Kidney (tissue), 14 donors: ENCODE data around the gene CD226. TPM values are rescaled to one million over a fixed set of nuclear protein-coding genes. Genes with fewer than 3 reads are reported as not detected.

Source experiments
- DNase-seq, 5 donors: peaks; one replicate each; pipeline ENCODE4 v3.0.0-alpha.2; 2013 to 2020
- FAIRE-seq: peaks from 2 replicates; lab custom pipeline; 2012; peaks lifted over from hg19 to GRCh38; lab: Jason Lieb, UNC
- H3K27ac ChIP-seq, 2 donors: one replicate each; pipeline ENCODE4 v1.7.0; 2013; ENCODE audit warnings: low read depth in 2 of 2, low read length in 2 of 2, inconsistent platforms in 1 of 2
- H3K27me3 ChIP-seq: one replicate; pipeline ENCODE4 v1.7.1; 2013; ENCODE audit warnings: low read length, inconsistent platforms; ENCODE audit not compliant: control insufficient read depth, insufficient read depth
- H3K36me3 ChIP-seq, 3 donors: one replicate each; pipeline versions ENCODE4 v1.7.0 to v1.7.1; 2013; ENCODE audit warnings: low read length in 3 of 3, control low read depth in 1 of 3, inconsistent platforms in 1 of 3; ENCODE audit not compliant: insufficient read depth in 3 of 3, control insufficient read depth in 2 of 3
- H3K4me1 ChIP-seq, 3 donors: one replicate each; pipeline versions ENCODE4 v1.7.0 to v1.7.1; 2013; ENCODE audit warnings: low read length in 3 of 3, inconsistent platforms in 1 of 3, low read depth in 1 of 3; ENCODE audit not compliant: control insufficient read depth in 2 of 3, insufficient read depth in 2 of 3
- H3K4me3 ChIP-seq, 3 donors: one replicate each; pipeline versions ENCODE4 v1.7.0 to v1.8.1; 2013; ENCODE audit warnings: low read length in 3 of 3, control low read depth in 1 of 3, inconsistent platforms in 1 of 3
- H3K9ac ChIP-seq, 3 donors: one replicate each; pipeline versions ENCODE4 v1.7.0 to v1.7.1; 2013; ENCODE audit warnings: low read length in 3 of 3, control low read depth in 1 of 3, inconsistent platforms in 1 of 3
- H3K9me3 ChIP-seq, 3 donors: one replicate each; pipeline versions ENCODE4 v1.7.0 to v1.7.1; 2013; ENCODE audit warnings: low read length in 3 of 3, control low read depth in 1 of 3, inconsistent platforms in 1 of 3; ENCODE audit not compliant: control insufficient read depth in 2 of 3, insufficient read depth in 1 of 3
- CTCF ChIP-seq: IDR thresholded peaks from 3 replicates; pipeline ENCODE4 v1.5.1; 2012; ENCODE audit warnings: mild to moderate bottlenecking, moderate library complexity, borderline replicate concordance; ENCODE audit not compliant: insufficient read depth; ENCODE audit errors: extremely low read depth
- intact Hi-C: fragments of 100-400 bp; cut with DNase I; formaldehyde crosslinking; loops from one replicate; pipeline ENCODE4 v1.11.1; 2022
- polyA plus RNA-seq: library from polyadenylated mRNA; stranded (reverse); fragments of 350-450 nt; fragmentation: Illumina TruSeq; extraction: RNeasy Lipid Tissue Mini Kit (QIAGEN cat#74804); gene quantifications from one replicate; pipeline ENCODE4 v1.2.3, GENCODE V29; 2014; ENCODE audit warnings: low read depth, low replicate concordance; ENCODE audit not compliant: insufficient read depth
- total RNA-seq: library from RNA; stranded (reverse); fragmentation: NEBNext Ultra II Directional; extraction: Animal tissue kit (Norgen Biotek cat#: 25700); gene quantifications from one replicate; pipeline ENCODE4 v1.2.1, GENCODE V29; 2021
- donor health status: control.
- donor health status: control.
- donor health status: control.
- donor health status: control.
- donor health status: control.
- donor health status: DM: yes; HTN: yes; CAD: no.
- donor health status: Normal renal cell carcinoma (clear cell type).

CD226 gene
- total and polyA plus RNA-seq, 2 donors from 2014 or later: 0.28 to 5.0 TPM

- Histone ChIP-seq H3K36me3 (peaks cover 0 to 5% (median 0%) of the 10 kb centered on the region in 3 donors), H3K4me3 (no peak overlapping the region), H3K27ac (no peak overlapping the region), H3K9me3 (no peaks in the 10 kb centered on the region), H3K4me1 (no peaks in the 10 kb centered on the region), H3K9ac (no peak overlapping the region), H3K27me3 (no peaks in the 10 kb centered on the region)
- DNase-seq (no peak), FAIRE-seq (no peak)
- TF ChIP-seq CTCF: no peak
- intact Hi-C loops: no loop called here
These were observed 48.1 kb upstream of the CD226 start for GRCh38 chr18:69995774-69996173.

GRCh38 chr18:69992776-69993175 lies 45.1 kb upstream of the CD226 start:
- Histone ChIP-seq H3K36me3 (peaks cover 0 to 2% (median 0%) of the 10 kb centered on the region in 3 donors), H3K4me1 (no peaks in the 10 kb centered on the region), H3K27ac (no peak overlapping the region), H3K9ac (no peak overlapping the region), H3K27me3 (no peaks in the 10 kb centered on the region), H3K4me3 (no peak overlapping the region), H3K9me3 (no peaks in the 10 kb centered on the region)
- intact Hi-C loops: no loop called here
- no peak for FAIRE-seq
- no peak for DNase-seq
- no peak for TF ChIP-seq CTCF

- no peak for TF ChIP-seq CTCF
- Histone ChIP-seq H3K4me1 (no peaks in the 10 kb centered on the region), H3K36me3 (peaks cover 0 to 1% (median 0%) of the 10 kb centered on the region in 3 donors), H3K27ac (no peak overlapping the region), H3K9me3 (no peaks in the 10 kb centered on the region), H3K4me3 (no peak overlapping the region), H3K27me3 (no peaks in the 10 kb centered on the region), H3K9ac (no peak overlapping the region)
- intact Hi-C loops: no loop called here
- no peak for DNase-seq
- FAIRE-seq: no peak
These were observed 40.2 kb upstream of the CD226 start for GRCh38 chr18:69987870-69988269.

GRCh38 chr18:69985239-69985638 lies 37.6 kb upstream of the CD226 start:
- TF ChIP-seq CTCF: no peak
- intact Hi-C loops: no loop called here
- Histone ChIP-seq H3K9me3 (no peaks in the 10 kb centered on the region), H3K36me3 (no peaks in the 10 kb centered on the region), H3K27ac (no peak overlapping the region), H3K4me1 (no peaks in the 10 kb centered on the region), H3K27me3 (no peaks in the 10 kb centered on the region), H3K9ac (no peak overlapping the region), H3K4me3 (no peak overlapping the region)
- DNase-seq: no peak
- no peak for FAIRE-seq
